H9 (cell line): Measurements from ENCODE around the gene C3. TPM values are rescaled to one million over a fixed set of nuclear protein-coding genes. Genes with fewer than 3 reads are reported as not detected.

Experiments
- DNase-seq: peaks from one replicate; pipeline ENCODE4 v3.0.0-alpha.2; 2017
- H2AFZ ChIP-seq: one replicate; pipeline ENCODE4 v1.6.1; 2013; ENCODE audit warnings: mild to moderate bottlenecking, low read length, control low read depth, moderate library complexity
- H2AK5ac ChIP-seq: 2 replicates; pipeline ENCODE4 v1.6.1; 2013; ENCODE audit warnings: low read length, control low read depth, mixed read lengths; ENCODE audit not compliant: insufficient read length
- H2BK120ac ChIP-seq: one replicate; pipeline ENCODE4 v1.6.1; 2013; ENCODE audit warnings: low read depth, mild to moderate bottlenecking, low read length, control low read depth, inconsistent platforms; ENCODE audit not compliant: poor library complexity, severe bottlenecking
- H2BK12ac ChIP-seq: 2 replicates; pipeline ENCODE4 v1.6.1; 2013; ENCODE audit warnings: low read length, control low read depth, mixed read lengths, low read depth; ENCODE audit not compliant: insufficient read length
- H2BK15ac ChIP-seq: 2 replicates; pipeline ENCODE4 v1.6.1; 2013; ENCODE audit warnings: low read depth, low read length, control low read depth
- H2BK20ac ChIP-seq: one replicate; pipeline ENCODE4 v1.6.1; 2013; ENCODE audit warnings: low read depth, mild to moderate bottlenecking, low read length, control low read depth, inconsistent platforms; ENCODE audit not compliant: poor library complexity, severe bottlenecking
- H2BK5ac ChIP-seq: 2 replicates; pipeline ENCODE4 v1.6.1; 2013; ENCODE audit warnings: low read length, control low read depth, mixed read lengths; ENCODE audit not compliant: insufficient read length
- H3K14ac ChIP-seq: 2 replicates; pipeline ENCODE4 v1.6.1; 2013; ENCODE audit warnings: low read length, control low read depth; ENCODE audit not compliant: insufficient read depth
- H3K18ac ChIP-seq: 2 replicates; pipeline ENCODE4 v1.6.1; 2013; ENCODE audit warnings: low read depth, mild to moderate bottlenecking, mixed read lengths, low read length, control low read depth; ENCODE audit not compliant: insufficient read length
- H3K23ac ChIP-seq: 2 replicates; pipeline ENCODE4 v1.6.1; 2013; ENCODE audit warnings: low read length, control low read depth, mixed read lengths, low read depth; ENCODE audit not compliant: insufficient read length
- H3K23me2 ChIP-seq: 2 replicates; pipeline ENCODE4 v1.6.1; 2013; ENCODE audit warnings: low read depth, mild to moderate bottlenecking, mixed read lengths, low read length, control low read depth; ENCODE audit not compliant: insufficient read length, poor library complexity, severe bottlenecking
- H3K27ac ChIP-seq: 2 replicates; pipeline ENCODE4 v1.5.1; 2013; ENCODE audit warnings: low read length, control low read depth, mixed read lengths, low read depth; ENCODE audit not compliant: insufficient read length
- H3K27me3 ChIP-seq: 2 replicates; pipeline ENCODE4 v1.6.1; 2013; ENCODE audit warnings: low read length, control low read depth, inconsistent platforms; ENCODE audit not compliant: insufficient read depth
- H3K4ac ChIP-seq: 2 replicates; pipeline ENCODE4 v1.6.1; 2013; ENCODE audit warnings: low read depth, mild to moderate bottlenecking, control low read depth, inconsistent platforms, low read length, moderate library complexity
- H3K4me1 ChIP-seq: 2 replicates; pipeline ENCODE4 v1.6.1; 2013; ENCODE audit warnings: low read length, control low read depth, inconsistent platforms; ENCODE audit not compliant: insufficient read depth
- H3K4me2 ChIP-seq: 2 replicates; pipeline ENCODE4 v1.6.1; 2013; ENCODE audit warnings: low read length, control low read depth, mixed read lengths; ENCODE audit not compliant: insufficient read length, insufficient read depth
- H3K56ac ChIP-seq: 2 replicates; pipeline ENCODE4 v1.6.1; 2013; ENCODE audit warnings: low read depth, mild to moderate bottlenecking, mixed read lengths, low read length, control low read depth; ENCODE audit not compliant: insufficient read length
- H3K79me1 ChIP-seq: 2 replicates; pipeline ENCODE4 v1.6.1; 2013; ENCODE audit warnings: low read depth, mild to moderate bottlenecking, moderate library complexity, low read length, control low read depth, inconsistent platforms; ENCODE audit not compliant: insufficient read depth, poor library complexity, severe bottlenecking
- H3K79me2 ChIP-seq: 2 replicates; pipeline ENCODE4 v1.6.1; 2013; ENCODE audit warnings: low read length, control low read depth, inconsistent platforms; ENCODE audit not compliant: insufficient read depth
- H3K9ac ChIP-seq: 2 replicates; pipeline ENCODE4 v1.6.1; 2013; ENCODE audit warnings: low read length, control low read depth, mixed read lengths; ENCODE audit not compliant: insufficient read length; ENCODE audit errors: extremely low read depth
- H3K9me3 ChIP-seq: one replicate; pipeline ENCODE4 v1.6.1; 2013; ENCODE audit warnings: low read depth, low read length, inconsistent platforms; ENCODE audit not compliant: control insufficient read depth
- H3T11ph ChIP-seq: one replicate; pipeline ENCODE4 v1.6.1; 2013; ENCODE audit warnings: mild to moderate bottlenecking, low read length, control low read depth, inconsistent platforms
- H4K20me1 ChIP-seq: one replicate; pipeline ENCODE4 v1.6.1; 2013; ENCODE audit not compliant: control insufficient read depth, insufficient read length, insufficient read depth
- H4K5ac ChIP-seq: 2 replicates; pipeline ENCODE4 v1.6.1; 2013; ENCODE audit warnings: low read depth, mild to moderate bottlenecking, mixed read lengths, low read length, control low read depth; ENCODE audit not compliant: insufficient read length
- H4K8ac ChIP-seq: replicated peaks from 2 replicates; pipeline ENCODE4 v1.6.1; 2013; ENCODE audit warnings: low read length, control low read depth, mixed read lengths, low read depth; ENCODE audit not compliant: insufficient read length
- H4K91ac ChIP-seq: 2 replicates; pipeline ENCODE4 v1.6.1; 2013; ENCODE audit warnings: low read depth, mild to moderate bottlenecking, moderate library complexity, mixed read lengths, low read length, control low read depth; ENCODE audit not compliant: insufficient read length
- H3K27ac Mint-ChIP-seq, 3 experiments: 2 replicates in 2 of 3; 3 replicates in 1 of 3; pipeline ENCODE4 v1.8.0; 2020 to 2021; ENCODE audit warnings: mixed read lengths in 3 of 3, mild to moderate bottlenecking in 1 of 3, moderate library complexity in 1 of 3
- H3K27me3 Mint-ChIP-seq: 2 replicates; pipeline ENCODE4 v1.8.0; 2021; ENCODE audit warnings: low read depth, mild to moderate bottlenecking, moderate library complexity, mixed read lengths
- H3K36me3 Mint-ChIP-seq, 3 experiments: 2 replicates in 2 of 3; 3 replicates in 1 of 3; pipeline ENCODE4 v1.8.0; 2020 to 2021; ENCODE audit warnings: low read depth in 3 of 3, mixed read lengths in 3 of 3; ENCODE audit not compliant: insufficient read depth in 1 of 3
- H3K4me1 Mint-ChIP-seq, 2 experiments: 2 replicates each; pipeline ENCODE4 v1.8.0; 2020; ENCODE audit warnings: mixed read lengths in 2 of 2
- H3K4me3 Mint-ChIP-seq, 2 experiments: 2 replicates in 1 of 2; 3 replicates in 1 of 2; pipeline ENCODE4 v1.8.0; 2020 to 2021; ENCODE audit warnings: mild to moderate bottlenecking in 2 of 2, mixed read lengths in 2 of 2, moderate library complexity in 1 of 2
- H3K9me3 Mint-ChIP-seq, 2 experiments: 2 replicates in 1 of 2; 3 replicates in 1 of 2; pipeline ENCODE4 v1.8.0; 2020; ENCODE audit warnings: mild to moderate bottlenecking in 2 of 2, mixed read lengths in 2 of 2, moderate library complexity in 1 of 2
- WGBS: extraction: QIAGEN DNeasy Blood & Tissue Kit; methylation state at CpG from one replicate; pipeline ENCODE4 v1.1.7; 2013; ENCODE audit warnings: missing lambda C conversion rate, low lambda C conversion rate, mixed read lengths; ENCODE audit not compliant: insufficient read length; ENCODE audit errors: extremely low coverage; 5-methylcytosine and 5-hydroxymethylcytosine counted together
- total RNA-seq: library from RNA; stranded (reverse); gene quantifications from 2 replicates; pipeline ENCODE4 v1.2.1, GENCODE V29; 2021
- TF ChIP-seq, protein P1 (sequence below): fragments of 200-600 bp; sonication (generic); conservative IDR thresholded peaks from 3 replicates; pipeline ENCODE4 v1.8.0; 2021; ENCODE audit warnings: antibody characterized with exemption, mild to moderate bottlenecking

The C3 gene
- total RNA-seq, 1 experiment from 2014 or later = 5.9 TPM

DNA sequence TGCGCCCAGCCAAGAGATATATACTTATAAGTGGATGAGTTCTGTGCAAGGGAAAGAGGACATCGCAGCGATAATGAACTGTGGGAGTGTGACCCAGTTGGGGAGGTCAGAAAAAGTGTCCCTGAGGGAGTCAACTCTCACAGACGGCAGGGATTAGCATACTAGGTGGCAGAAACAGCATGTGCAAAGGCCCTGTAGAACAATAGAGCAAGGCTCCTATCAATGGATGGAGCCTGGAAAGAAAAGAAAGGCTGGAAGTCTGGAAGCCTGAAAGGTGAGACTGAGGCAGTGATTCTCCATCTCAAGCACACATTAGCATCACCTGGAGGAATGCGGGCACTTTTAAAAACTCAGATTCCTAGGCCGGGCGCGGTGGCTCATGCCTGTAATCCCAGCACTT lies 29.1 kb downstream of the C3 start:
- WGBS = no CpG with 5 or more reads among the region's 8 CpGs
- no peak for DNase-seq
- Histone ChIP-seq H3K79me1 (no peaks in the 10 kb centered on the region), H3K18ac (no peak overlapping the region), H4K5ac (no peak overlapping the region), H3K79me2 (no peaks in the 10 kb centered on the region), H2BK12ac (no peak overlapping the region), H3K27ac (no peak overlapping the region), H3K23me2 (no peaks in the 10 kb centered on the region), H3K9ac (no peak overlapping the region), H4K8ac (no peak overlapping the region), H3K9me3 (no peaks in the 10 kb centered on the region), H2BK120ac (no peak overlapping the region), H3K4me2 (no peak overlapping the region), H3K4me1 (no peaks in the 10 kb centered on the region), H4K91ac (no peak overlapping the region), H3T11ph (no peak overlapping the region), H3K56ac (no peak overlapping the region), H2AFZ (no peak overlapping the region), H3K23ac (no peak overlapping the region), H3K14ac (no peak overlapping the region), H4K20me1 (no peaks in the 10 kb centered on the region), H2BK15ac (no peak overlapping the region), H3K27me3 (no peaks in the 10 kb centered on the region; the same call in 1 of the 2 replicates), H3K4ac (no peak overlapping the region), H2AK5ac (no peak overlapping the region), H2BK5ac (no peak overlapping the region), H2BK20ac (no peak overlapping the region)
- TF ChIP-seq, protein P1, sequence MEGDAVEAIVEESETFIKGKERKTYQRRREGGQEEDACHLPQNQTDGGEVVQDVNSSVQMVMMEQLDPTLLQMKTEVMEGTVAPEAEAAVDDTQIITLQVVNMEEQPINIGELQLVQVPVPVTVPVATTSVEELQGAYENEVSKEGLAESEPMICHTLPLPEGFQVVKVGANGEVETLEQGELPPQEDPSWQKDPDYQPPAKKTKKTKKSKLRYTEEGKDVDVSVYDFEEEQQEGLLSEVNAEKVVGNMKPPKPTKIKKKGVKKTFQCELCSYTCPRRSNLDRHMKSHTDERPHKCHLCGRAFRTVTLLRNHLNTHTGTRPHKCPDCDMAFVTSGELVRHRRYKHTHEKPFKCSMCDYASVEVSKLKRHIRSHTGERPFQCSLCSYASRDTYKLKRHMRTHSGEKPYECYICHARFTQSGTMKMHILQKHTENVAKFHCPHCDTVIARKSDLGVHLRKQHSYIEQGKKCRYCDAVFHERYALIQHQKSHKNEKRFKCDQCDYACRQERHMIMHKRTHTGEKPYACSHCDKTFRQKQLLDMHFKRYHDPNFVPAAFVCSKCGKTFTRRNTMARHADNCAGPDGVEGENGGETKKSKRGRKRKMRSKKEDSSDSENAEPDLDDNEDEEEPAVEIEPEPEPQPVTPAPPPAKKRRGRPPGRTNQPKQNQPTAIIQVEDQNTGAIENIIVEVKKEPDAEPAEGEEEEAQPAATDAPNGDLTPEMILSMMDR = no peak
- H3K36me3 Mint-ChIP-seq = peaks cover 0 to 9% (median 0%) of the 10 kb centered on the region in 3 experiments; a peak in 4 of 7 replicates
- H3K4me1 Mint-ChIP-seq = peaks cover 3% of the 10 kb centered on the region in 2 experiments; a peak in 1 of 4 replicates
- H3K4me3 Mint-ChIP-seq = no peak overlapping the region; a peak in 1 of 5 replicates
- peaks cover 2 to 62% of the 10 kb centered on the region in 2 experiments; a peak in 4 of 5 replicates for H3K9me3 Mint-ChIP-seq
- H3K27ac Mint-ChIP-seq = no peak overlapping the region
- H3K27me3 Mint-ChIP-seq = no peaks in the 10 kb centered on the region; the same call in 1 of the 2 replicates
